Sigmoid colon (tissue), 4 donors: ENCODE measurements around the gene MLC1.

Experiments
- CTCF ChIP-seq, 4 experiments: fragments of 450-650 bp in 3 of 4; fragments of 200-600 bp in 1 of 4; IDR thresholded peaks; one replicate each; pipeline ENCODE4 v1.5.1; 2016 to 2019; ENCODE audit warnings: antibody characterized with exemption in 4 of 4, mild to moderate bottlenecking in 3 of 4, moderate library complexity in 2 of 4
- EP300 ChIP-seq, 4 donors: sonication (generic); formaldehyde crosslinking; IDR thresholded peaks; one replicate each; pipeline ENCODE4 v1.6.1; 2017; ENCODE audit warnings: antibody characterized with exemption in 4 of 4
- POLR2A ChIP-seq, 2 donors: fragments of 450-650 bp; IDR thresholded peaks; one replicate each; pipeline ENCODE4 v1.6.1; 2016; ENCODE audit warnings: antibody characterized with exemption in 2 of 2, mild to moderate bottlenecking in 2 of 2, moderate library complexity in 2 of 2
- POLR2AphosphoS5 ChIP-seq, 4 donors: sonication (generic); formaldehyde crosslinking; IDR thresholded peaks; one replicate each; pipeline ENCODE4 v1.6.1; 2017; ENCODE audit warnings: antibody characterized with exemption in 4 of 4

GRCh38 chr22:50090412-50090714 lies 5.1 kb upstream of the MLC1 start:
- TF ChIP-seq CTCF (IDR thresholded peaks at IDR 0.05) (no peak), POLR2A (IDR thresholded peaks at IDR 0.05) (no peak), POLR2AphosphoS5 (IDR thresholded peaks at IDR 0.05) (no peak), EP300 (IDR thresholded peaks at IDR 0.05) (no peak)
